Rectal smooth muscle tissue (tissue), 1 donor: ENCODE results near the gene COL1A2.

Source experiments
- H3K27ac ChIP-seq: one replicate; pipeline ENCODE4 v1.7.0; 2013; ENCODE audit warnings: low read depth, low read length, inconsistent platforms
- H3K27me3 ChIP-seq: one replicate; pipeline ENCODE4 v1.7.0; 2013; ENCODE audit warnings: low read length; ENCODE audit not compliant: control insufficient read depth, insufficient read depth
- H3K36me3 ChIP-seq: one replicate; pipeline ENCODE4 v1.7.0; 2013; ENCODE audit warnings: low read length; ENCODE audit not compliant: control insufficient read depth, insufficient read depth
- H3K4me1 ChIP-seq: one replicate; pipeline ENCODE4 v1.7.0; 2013; ENCODE audit warnings: low read length; ENCODE audit not compliant: control insufficient read depth, insufficient read depth
- H3K4me3 ChIP-seq: one replicate; pipeline ENCODE4 v1.7.0; 2013; ENCODE audit warnings: low read length
- H3K9ac ChIP-seq: one replicate; pipeline ENCODE4 v1.7.0; 2013; ENCODE audit warnings: low read length

The COL1A2 gene

GRCh38 chr7:94400643-94401427 is 6.1 kb downstream of the COL1A2 start:
- Histone ChIP-seq H3K36me3 (peaks cover 5% of the 10 kb centered on the region), H3K27me3 (no peaks in the 10 kb centered on the region), H3K4me3 (no peak overlapping the region), H3K4me1 (peaks cover 13% of the 10 kb centered on the region), H3K27ac (peak overlapping the region; percentile 46), H3K9ac (no peak overlapping the region)

GRCh38 chr7:94401428-94401814 is 6.7 kb downstream of the COL1A2 start:
- Histone ChIP-seq H3K27ac (no peak overlapping the region), H3K4me3 (no peak overlapping the region), H3K4me1 (peaks cover 13% of the 10 kb centered on the region), H3K9ac (no peak overlapping the region), H3K27me3 (no peaks in the 10 kb centered on the region), H3K36me3 (peaks cover 5% of the 10 kb centered on the region)

DNA sequence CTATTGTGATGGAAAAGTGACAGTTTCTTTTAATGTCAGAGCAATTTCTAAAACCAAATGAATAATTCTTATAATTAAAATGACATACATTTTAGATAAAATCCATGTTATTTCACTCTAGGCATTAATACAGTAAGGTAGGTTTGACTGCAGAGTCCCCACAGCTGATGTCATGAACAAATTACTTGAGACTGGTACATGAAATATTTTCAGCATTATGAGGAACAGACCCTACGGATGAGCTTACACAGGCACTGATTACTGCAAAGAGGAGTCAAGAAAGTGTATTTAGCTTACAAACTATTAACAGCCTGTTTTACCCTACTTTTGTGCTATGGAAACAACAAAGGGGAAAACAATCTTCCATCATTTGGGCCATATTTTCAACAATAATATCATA is 8.9 kb downstream of the COL1A2 start:
- Histone ChIP-seq H3K4me1 (peaks cover 14% of the 10 kb centered on the region), H3K9ac (no peak overlapping the region), H3K27me3 (no peaks in the 10 kb centered on the region), H3K27ac (no peak overlapping the region), H3K36me3 (peaks cover 14% of the 10 kb centered on the region), H3K4me3 (no peak overlapping the region)

DNA sequence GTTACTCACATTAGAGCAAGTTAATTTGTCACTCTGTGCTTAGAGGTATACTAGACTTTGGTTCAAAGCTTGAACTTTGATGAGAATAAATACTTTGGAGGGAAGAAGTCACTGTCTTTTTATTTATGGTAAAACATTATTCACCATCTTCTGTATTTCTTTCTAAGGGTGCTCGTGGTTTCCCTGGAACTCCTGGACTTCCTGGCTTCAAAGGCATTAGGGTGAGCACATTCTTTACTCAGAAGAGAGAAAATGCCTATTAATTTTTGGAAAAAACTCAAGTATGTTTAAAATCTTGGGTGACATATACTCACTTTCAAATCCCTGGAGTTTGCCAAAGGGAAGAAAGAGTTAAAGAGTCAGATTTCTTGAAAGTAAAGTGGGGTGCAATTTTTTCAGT is 10.8 kb downstream of the COL1A2 start:
- no peak overlapping the region for H3K9ac ChIP-seq
- no peak overlapping the region for H3K27ac ChIP-seq
- H3K27me3 ChIP-seq: no peaks in the 10 kb centered on the region
- no peak overlapping the region for H3K4me3 ChIP-seq
- peaks cover 10% of the 10 kb centered on the region for H3K4me1 ChIP-seq
- peaks cover 22% of the 10 kb centered on the region for H3K36me3 ChIP-seq

- H3K27me3 ChIP-seq: no peaks in the 10 kb centered on the region
- H3K4me3 ChIP-seq: no peak overlapping the region
- no peak overlapping the region for H3K9ac ChIP-seq
- peaks cover 8% of the 10 kb centered on the region for H3K4me1 ChIP-seq
- H3K27ac ChIP-seq: no peak overlapping the region
- peaks cover 26% of the 10 kb centered on the region for H3K36me3 ChIP-seq
Observed at GRCh38 chr7:94406696-94407095, 12.0 kb downstream of the COL1A2 start.

DNA sequence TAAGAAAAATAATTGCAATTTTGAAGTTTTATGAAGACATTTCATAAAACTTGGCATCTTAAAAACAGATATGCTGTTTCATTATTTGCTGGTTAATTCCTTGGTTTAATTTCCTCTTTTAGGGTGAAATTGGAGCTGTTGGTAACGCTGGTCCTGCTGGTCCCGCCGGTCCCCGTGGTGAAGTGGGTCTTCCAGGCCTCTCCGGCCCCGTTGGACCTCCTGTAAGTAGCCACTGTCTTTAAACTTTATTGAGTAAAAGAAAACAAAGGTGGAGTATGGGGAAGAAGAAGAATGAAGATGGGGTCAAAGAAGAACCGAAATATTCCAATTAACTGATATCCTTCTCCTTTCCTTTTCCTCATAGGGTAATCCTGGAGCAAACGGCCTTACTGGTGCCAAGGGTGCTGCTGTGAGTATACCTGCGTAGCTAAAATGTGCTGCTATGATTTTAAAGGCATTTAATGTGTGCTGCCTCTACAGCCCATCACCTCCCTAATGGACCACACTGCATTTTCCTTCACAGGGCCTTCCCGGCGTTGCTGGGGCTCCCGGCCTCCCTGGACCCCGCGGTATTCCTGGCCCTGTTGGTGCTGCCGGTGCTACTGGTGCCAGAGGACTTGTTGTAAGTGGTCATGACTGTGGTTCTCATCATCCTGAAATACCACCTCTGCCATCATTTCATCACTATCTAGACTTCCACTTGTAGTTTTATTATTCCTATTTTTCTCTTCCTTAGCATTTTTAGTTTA is 14.7 kb downstream of the COL1A2 start:
- Histone ChIP-seq H3K4me3 (no peak overlapping the region), H3K9ac (no peak overlapping the region), H3K36me3 (peaks cover 34% of the 10 kb centered on the region), H3K4me1 (peaks cover 10% of the 10 kb centered on the region), H3K27ac (no peak overlapping the region), H3K27me3 (no peaks in the 10 kb centered on the region)

DNA sequence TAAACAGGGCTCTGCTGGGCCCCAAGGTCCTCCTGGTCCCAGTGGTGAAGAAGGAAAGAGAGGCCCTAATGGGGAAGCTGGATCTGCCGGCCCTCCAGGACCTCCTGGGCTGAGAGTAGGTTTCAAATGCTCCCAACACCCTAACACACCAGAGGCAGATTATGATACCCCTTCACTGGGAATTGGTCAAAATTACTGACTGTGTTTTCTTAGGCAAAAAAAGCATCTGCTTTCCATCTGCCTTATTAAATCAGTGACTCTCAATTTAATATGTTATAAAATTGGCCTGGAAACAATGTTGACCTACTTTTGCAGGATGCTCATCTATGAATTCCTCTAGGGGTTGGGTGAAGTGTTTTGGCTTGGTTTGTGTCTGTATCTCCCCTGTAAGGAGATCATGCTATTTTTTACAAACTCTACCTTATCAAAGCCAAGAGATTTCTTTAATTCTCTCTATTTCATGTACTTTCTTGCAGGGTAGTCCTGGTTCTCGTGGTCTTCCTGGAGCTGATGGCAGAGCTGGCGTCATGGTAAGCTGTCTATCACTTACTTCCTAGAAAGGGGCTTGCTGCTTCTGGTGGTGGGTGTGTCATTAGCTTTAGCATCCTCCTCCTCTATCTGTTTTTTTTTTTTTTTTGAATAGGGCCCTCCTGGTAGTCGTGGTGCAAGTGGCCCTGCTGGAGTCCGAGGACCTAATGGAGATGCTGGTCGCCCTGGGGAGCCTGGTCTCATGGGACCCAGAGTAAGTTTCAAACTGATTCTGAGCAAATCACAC is 15.9 kb downstream of the COL1A2 start:
- Histone ChIP-seq H3K36me3 (peaks cover 35% of the 10 kb centered on the region), H3K9ac (no peak overlapping the region), H3K4me1 (peaks cover 10% of the 10 kb centered on the region), H3K27me3 (no peaks in the 10 kb centered on the region), H3K4me3 (no peak overlapping the region), H3K27ac (no peak overlapping the region)

GRCh38 chr7:94411188-94411466 is 16.4 kb downstream of the COL1A2 start:
- no peaks in the 10 kb centered on the region for H3K27me3 ChIP-seq
- H3K4me1 ChIP-seq: peaks cover 10% of the 10 kb centered on the region
- H3K9ac ChIP-seq: no peak overlapping the region
- H3K27ac ChIP-seq: no peak overlapping the region
- no peak overlapping the region for H3K4me3 ChIP-seq
- peaks cover 35% of the 10 kb centered on the region for H3K36me3 ChIP-seq

DNA sequence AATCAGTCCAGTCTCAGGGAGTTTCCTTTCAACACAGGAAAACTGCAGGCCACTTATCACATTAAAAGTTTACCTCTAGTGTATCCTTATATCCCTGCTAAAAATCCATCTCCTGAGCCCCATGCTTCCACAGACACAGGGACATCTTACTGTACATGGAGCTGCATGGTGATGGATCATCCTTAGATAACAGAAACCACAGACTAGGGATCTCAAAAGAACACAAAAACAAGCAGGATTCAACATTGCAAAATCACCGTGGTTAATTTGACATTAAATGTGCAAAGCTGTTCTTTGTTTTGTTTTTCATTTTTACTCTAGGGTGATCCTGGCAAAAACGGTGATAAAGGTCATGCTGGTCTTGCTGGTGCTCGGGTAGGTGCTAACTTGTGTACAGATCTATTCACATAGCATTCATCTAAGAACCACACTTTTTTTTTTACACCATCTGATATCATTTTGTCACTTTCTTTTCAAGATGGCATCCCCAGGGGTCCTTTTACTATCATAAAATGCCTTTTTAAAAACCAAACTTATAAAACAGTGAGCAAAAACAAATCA is 18.1 kb downstream of the COL1A2 start:
- no peak overlapping the region for H3K27ac ChIP-seq
- H3K27me3 ChIP-seq: no peaks in the 10 kb centered on the region
- H3K4me3 ChIP-seq: no peak overlapping the region
- H3K36me3 ChIP-seq: peaks cover 34% of the 10 kb centered on the region
- H3K9ac ChIP-seq: no peak overlapping the region
- H3K4me1 ChIP-seq: peaks cover 8% of the 10 kb centered on the region

DNA sequence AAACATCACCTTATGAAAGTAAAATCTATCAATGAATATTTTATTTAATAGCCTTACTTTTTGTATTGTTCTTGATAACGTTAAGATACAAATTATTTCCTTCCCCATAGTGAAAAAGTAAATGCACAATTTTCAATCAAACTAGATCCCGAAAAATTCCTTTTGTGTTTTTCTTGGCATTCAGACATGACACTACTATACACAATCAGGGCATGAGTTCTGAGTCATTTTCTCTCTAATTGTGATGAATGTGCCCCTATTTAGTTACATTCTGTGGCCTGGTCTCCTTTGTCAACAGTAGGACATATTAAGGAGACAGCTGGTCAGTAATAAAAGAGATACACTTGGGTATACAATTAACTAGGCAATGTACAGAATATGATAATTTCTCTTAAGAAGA is 19.8 kb downstream of the COL1A2 start:
- Histone ChIP-seq H3K27ac (no peak overlapping the region), H3K9ac (no peak overlapping the region), H3K4me1 (peaks cover 5% of the 10 kb centered on the region), H3K27me3 (no peaks in the 10 kb centered on the region), H3K4me3 (no peak overlapping the region), H3K36me3 (peaks cover 35% of the 10 kb centered on the region)

DNA sequence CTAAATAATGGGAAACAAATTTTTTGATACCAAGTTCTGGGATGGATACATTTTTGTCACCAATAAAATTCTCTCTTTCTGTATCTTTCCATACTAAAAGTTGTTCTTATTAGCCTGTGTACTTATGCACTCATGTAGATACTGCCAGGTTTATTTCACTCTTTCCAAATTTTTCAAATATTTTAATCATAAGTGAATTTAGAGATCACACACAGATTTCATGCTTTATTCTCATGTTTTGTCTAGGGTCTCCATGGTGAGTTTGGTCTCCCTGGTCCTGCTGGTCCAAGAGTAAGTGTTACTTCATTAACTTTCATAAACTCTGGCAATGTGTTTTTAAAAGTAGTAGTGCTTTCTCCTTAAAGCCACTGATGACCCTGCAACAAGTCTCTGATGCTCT is 20.3 kb downstream of the COL1A2 start:
- Histone ChIP-seq H3K9ac (no peak overlapping the region), H3K36me3 (peaks cover 32% of the 10 kb centered on the region), H3K27ac (no peak overlapping the region), H3K4me3 (no peak overlapping the region), H3K27me3 (no peaks in the 10 kb centered on the region), H3K4me1 (peaks cover 4% of the 10 kb centered on the region)

DNA sequence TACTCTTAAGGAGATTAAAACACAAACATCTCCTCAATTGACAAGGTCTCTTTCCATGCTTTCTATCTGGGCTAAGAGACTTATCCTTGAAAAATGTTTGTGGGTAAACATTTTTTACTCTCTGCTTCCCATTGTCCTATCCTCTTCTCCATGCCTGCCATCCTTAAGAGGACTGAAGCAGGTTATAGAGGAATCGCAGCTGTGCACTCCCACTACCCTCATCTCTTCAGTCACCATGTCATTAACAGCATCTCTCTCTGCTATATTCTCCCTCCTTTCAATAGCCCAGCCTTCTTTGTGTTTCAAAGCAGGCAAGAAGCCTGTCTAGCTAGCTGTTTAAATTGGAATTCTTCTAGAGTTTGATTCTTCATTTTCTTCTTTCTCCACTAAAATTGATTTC is 22.6 kb downstream of the COL1A2 start:
- Histone ChIP-seq H3K9ac (no peak overlapping the region), H3K27ac (no peak overlapping the region), H3K4me3 (no peak overlapping the region), H3K4me1 (peaks cover 2% of the 10 kb centered on the region), H3K27me3 (no peaks in the 10 kb centered on the region), H3K36me3 (peaks cover 24% of the 10 kb centered on the region)
